IPS-18a (cell line): ENCODE results near the gene LENG9.

Source experiments
- H3K27ac ChIP-seq: one replicate; pipeline ENCODE4 v1.5.1; 2013; ENCODE audit warnings: low read length
- H3K27me3 ChIP-seq: one replicate; pipeline ENCODE4 v1.6.1; 2013; ENCODE audit warnings: mild to moderate bottlenecking, low read length; ENCODE audit not compliant: control insufficient read depth, insufficient read depth
- H3K36me3 ChIP-seq: one replicate; pipeline ENCODE4 v1.6.1; 2013; ENCODE audit warnings: low read depth, low read length; ENCODE audit not compliant: control insufficient read depth
- H3K4me1 ChIP-seq: one replicate; pipeline ENCODE4 v1.6.1; 2013; ENCODE audit warnings: low read depth, low read length; ENCODE audit not compliant: control insufficient read depth
- H3K4me3 ChIP-seq: one replicate; pipeline ENCODE4 v1.5.1; 2013; ENCODE audit warnings: low read length
- H3K9ac ChIP-seq: one replicate; pipeline ENCODE4 v1.6.1; 2013; ENCODE audit warnings: mild to moderate bottlenecking, low read length, moderate library complexity
- H3K9me3 ChIP-seq: one replicate; pipeline ENCODE4 v1.6.1; 2013; ENCODE audit warnings: low read depth, low read length; ENCODE audit not compliant: control insufficient read depth

The LENG9 gene

DNA sequence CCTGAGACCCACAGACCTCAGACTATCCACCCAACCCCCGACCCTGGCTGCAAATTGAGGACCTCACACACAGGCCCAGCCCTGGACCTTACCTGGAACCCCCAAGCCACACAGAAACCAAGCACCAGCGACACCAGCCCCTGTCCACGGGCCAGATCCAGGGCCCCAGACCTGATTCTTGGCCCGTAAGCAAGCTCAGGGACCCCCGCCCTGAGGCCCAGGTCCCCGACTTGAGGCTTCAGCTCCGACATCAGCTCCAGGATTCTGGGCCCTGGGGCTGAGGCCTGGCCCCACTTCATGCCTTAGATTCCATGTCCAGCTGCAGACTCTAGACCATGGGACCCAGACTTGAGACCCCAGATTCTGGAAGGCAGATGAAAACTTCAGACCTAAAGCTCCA lies 42.1 kb downstream of the LENG9 start:
- peaks cover 25% of the 10 kb centered on the region for H3K4me1 ChIP-seq
- H3K4me3 ChIP-seq, result peak overlapping the region; percentile 42
- no peak overlapping the region for H3K27ac ChIP-seq
- peaks cover 5% of the 10 kb centered on the region for H3K36me3 ChIP-seq
- peaks cover 4% of the 10 kb centered on the region for H3K27me3 ChIP-seq
- no peaks in the 10 kb centered on the region for H3K9me3 ChIP-seq
- no peak overlapping the region for H3K9ac ChIP-seq

- Histone ChIP-seq H3K9ac (no peak overlapping the region), H3K27me3 (peaks cover 8% of the 10 kb centered on the region), H3K27ac (peak overlapping the region; percentile 36)
Observed at GRCh38 chr19:54421169-54421516, 42.4 kb downstream of the LENG9 start.

GRCh38 chr19:54420383-54421168 lies 43.0 kb downstream of the LENG9 start:
- Histone ChIP-seq H3K27ac (peak overlapping the region; percentile 73), H3K4me3 (peak overlapping the region; percentile 57)

More at GRCh38 chr19:54421169-54421516, 42.4 kb downstream of the LENG9 start:
- Histone ChIP-seq H3K4me3 (peak overlapping the region; percentile 42), H3K36me3 (peaks cover 5% of the 10 kb centered on the region), H3K9me3 (no peaks in the 10 kb centered on the region), H3K4me1 (peaks cover 25% of the 10 kb centered on the region)

DNA sequence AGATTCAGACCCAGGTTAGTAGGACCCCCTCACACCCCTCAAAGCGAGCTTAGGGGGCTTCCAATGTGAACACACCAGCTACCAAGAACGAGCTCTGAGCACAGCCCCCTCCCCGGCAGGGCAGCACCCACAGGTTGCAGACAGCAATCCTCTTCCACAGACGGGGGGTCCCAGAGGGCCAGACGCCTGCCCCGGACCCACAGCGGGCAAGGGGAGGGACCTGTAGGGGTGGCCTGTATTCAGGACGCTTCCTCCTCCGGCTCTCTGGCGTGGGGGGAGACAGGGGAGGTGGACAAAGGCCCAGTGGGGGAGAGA lies 43.6 kb downstream of the LENG9 start:
- Histone ChIP-seq H3K9me3 (no peaks in the 10 kb centered on the region), H3K27me3 (peaks cover 15% of the 10 kb centered on the region), H3K4me3 (peak overlapping the region; percentile 39), H3K36me3 (peaks cover 5% of the 10 kb centered on the region), H3K27ac (peak overlapping the region; percentile 73), H3K4me1 (peaks cover 25% of the 10 kb centered on the region), H3K9ac (peak overlapping the region; percentile 43)

More at GRCh38 chr19:54420383-54421168, 43.0 kb downstream of the LENG9 start:
- no peaks in the 10 kb centered on the region for H3K9me3 ChIP-seq
- peaks cover 5% of the 10 kb centered on the region for H3K36me3 ChIP-seq
- H3K4me1 ChIP-seq, result peaks cover 25% of the 10 kb centered on the region
- peaks cover 14% of the 10 kb centered on the region for H3K27me3 ChIP-seq
- peak overlapping the region; percentile 43 for H3K9ac ChIP-seq

- H3K27me3 ChIP-seq, result peaks cover 24% of the 10 kb centered on the region
- no peaks in the 10 kb centered on the region for H3K9me3 ChIP-seq
- peak overlapping the region; percentile 73 for H3K27ac ChIP-seq
- H3K4me1 ChIP-seq, result peaks cover 28% of the 10 kb centered on the region
- peaks cover under 1% of the 10 kb centered on the region for H3K36me3 ChIP-seq
- H3K4me3 ChIP-seq, result peak overlapping the region; percentile 39
- peak overlapping the region; percentile 43 for H3K9ac ChIP-seq
Observed at GRCh38 chr19:54418930-54419800, 44.4 kb downstream of the LENG9 start.

GRCh38 chr19:54418030-54418929 lies 45.3 kb downstream of the LENG9 start:
- H3K27me3 ChIP-seq, result peaks cover 30% of the 10 kb centered on the region
- H3K9me3 ChIP-seq, result no peaks in the 10 kb centered on the region
- no peak overlapping the region for H3K4me3 ChIP-seq
- H3K27ac ChIP-seq, result no peak overlapping the region
- H3K9ac ChIP-seq, result no peak overlapping the region
- H3K36me3 ChIP-seq, result no peaks in the 10 kb centered on the region
- H3K4me1 ChIP-seq, result peaks cover 28% of the 10 kb centered on the region

DNA sequence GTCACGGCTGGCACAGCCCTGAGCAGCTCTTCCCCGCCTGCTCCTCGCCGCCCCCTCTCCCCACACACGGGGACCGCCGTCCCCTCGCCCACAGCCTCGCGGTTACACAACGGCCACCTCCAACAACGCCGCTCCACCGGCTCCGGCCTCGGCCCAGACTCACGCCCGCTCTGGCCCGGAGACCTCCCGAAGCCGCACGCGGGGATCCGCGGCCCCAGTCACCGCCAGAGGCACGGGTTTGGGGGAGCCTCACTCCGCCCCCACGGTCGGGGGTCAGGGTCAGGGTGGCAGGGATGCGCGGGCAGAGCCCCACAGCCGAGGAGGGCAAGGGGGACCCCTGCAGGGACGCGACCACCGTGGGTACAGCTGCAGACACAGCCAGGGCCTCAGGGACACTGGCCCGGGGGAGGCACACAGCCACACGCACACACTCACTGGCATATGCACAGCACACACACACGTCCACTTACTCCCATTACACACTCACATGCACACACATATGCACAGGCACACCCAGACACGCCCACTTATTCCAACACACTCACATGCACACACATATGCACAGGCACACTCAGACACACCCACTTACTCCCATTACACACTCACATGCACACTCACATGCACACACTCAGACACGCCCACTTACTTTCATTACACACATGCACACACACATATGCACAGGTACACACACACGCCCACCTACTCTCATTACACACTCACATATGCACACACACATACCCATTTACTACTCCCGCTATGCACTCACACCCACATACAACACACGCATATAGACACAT lies 46.7 kb downstream of the LENG9 start:
- Histone ChIP-seq H3K27me3 (peaks cover 30% of the 10 kb centered on the region), H3K4me1 (peaks cover 24% of the 10 kb centered on the region), H3K36me3 (no peaks in the 10 kb centered on the region), H3K9ac (peak overlapping the region; percentile 40), H3K4me3 (peak overlapping the region; percentile 70), H3K9me3 (no peaks in the 10 kb centered on the region), H3K27ac (no peak overlapping the region)

DNA sequence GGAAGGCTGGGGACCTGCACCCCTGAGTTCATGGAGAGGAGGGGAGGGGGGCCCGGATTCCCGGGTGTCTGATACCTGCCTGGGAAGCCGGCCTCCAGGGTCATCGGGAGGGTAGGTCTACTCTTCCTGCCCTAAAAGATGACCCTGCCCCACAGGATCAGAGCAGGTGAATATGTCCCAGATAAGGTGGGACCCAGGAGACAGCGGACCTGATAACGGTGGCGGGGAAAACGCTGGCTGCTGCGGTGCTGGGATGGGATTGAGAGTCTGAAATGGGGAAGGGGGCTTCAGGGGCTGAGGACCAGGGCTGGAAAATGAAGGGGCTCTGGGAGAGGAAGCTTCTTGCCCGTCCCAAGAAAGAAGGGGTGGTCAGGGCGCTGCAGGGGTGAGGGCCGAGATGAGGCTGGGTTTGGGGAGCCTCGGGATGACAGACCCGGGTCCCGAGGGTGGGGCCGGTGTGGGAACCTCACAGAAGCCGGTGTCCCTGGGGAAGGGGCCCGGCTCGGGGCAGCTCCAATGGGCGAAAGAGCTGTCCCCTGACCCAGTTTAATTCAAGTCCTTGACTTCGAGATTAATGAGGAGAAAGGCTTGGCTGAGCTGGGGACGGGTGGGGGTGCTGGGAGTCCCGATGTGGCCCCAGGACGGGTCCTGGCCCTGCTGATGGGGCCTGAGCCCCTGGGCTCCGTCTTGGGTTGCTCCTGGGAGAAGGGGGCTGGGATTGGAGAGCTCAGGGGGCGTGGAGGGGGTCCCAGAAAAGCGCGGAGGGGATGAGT lies 47.5 kb downstream of the LENG9 start:
- Histone ChIP-seq H3K9me3 (no peaks in the 10 kb centered on the region), H3K36me3 (no peaks in the 10 kb centered on the region), H3K27me3 (peaks cover 30% of the 10 kb centered on the region), H3K9ac (peak overlapping the region; percentile 40), H3K4me3 (peak overlapping the region; percentile 70), H3K27ac (no peak overlapping the region), H3K4me1 (peaks cover 15% of the 10 kb centered on the region)

GRCh38 chr19:54415208-54415900 lies 48.2 kb downstream of the LENG9 start, which contains the start of gene TTYH1:
TTYH1 (plus strand) TSS chr19:54415464; CDS start chr19:54415553, 89 bp downstream.
- Histone ChIP-seq H3K9me3 (no peaks in the 10 kb centered on the region), H3K9ac (peak within 1 kb of the TSS; percentile 40), H3K4me3 (peak within 1 kb of the TSS; percentile 70), H3K27ac (no peak within 1 kb of the TSS), H3K27me3 (peaks cover 30% of the 10 kb centered on the region), H3K4me1 (peaks cover 15% of the 10 kb centered on the region), H3K36me3 (no peaks in the 10 kb centered on the region)
